ENCODE data around the gene NPAT.

Gene NPAT

GRCh38 chr11:108218912-108219783, 3.3 kb downstream of the NPAT start:
- H3K4me1 ChIP-seq (ENCODE audit: control insufficient read depth, insufficient read depth, low read length, poor library complexity, severe bottlenecking) = no peaks in the 10 kb centered on the region
- H3K36me3 ChIP-seq (ENCODE audit: control insufficient read depth, insufficient read depth, low read length) = peaks cover 2% of the 10 kb centered on the region
- 53 to 57% methylated on average over 4 to 6 of the region's 7 CpGs for WGBS, 2 experiments (ENCODE audit: insufficient coverage in 2 of 2)
- no peak overlapping the region for H3K27ac ChIP-seq (ENCODE audit: low read depth, low read length, severe bottlenecking)
- H3K4me3 ChIP-seq (ENCODE audit: extremely low read depth, insufficient read depth, low read length, poor library complexity, severe bottlenecking) = no peak overlapping the region
- no peaks in the 10 kb centered on the region for H3K9me3 ChIP-seq (ENCODE audit: control insufficient read depth, low read length)

DNA sequence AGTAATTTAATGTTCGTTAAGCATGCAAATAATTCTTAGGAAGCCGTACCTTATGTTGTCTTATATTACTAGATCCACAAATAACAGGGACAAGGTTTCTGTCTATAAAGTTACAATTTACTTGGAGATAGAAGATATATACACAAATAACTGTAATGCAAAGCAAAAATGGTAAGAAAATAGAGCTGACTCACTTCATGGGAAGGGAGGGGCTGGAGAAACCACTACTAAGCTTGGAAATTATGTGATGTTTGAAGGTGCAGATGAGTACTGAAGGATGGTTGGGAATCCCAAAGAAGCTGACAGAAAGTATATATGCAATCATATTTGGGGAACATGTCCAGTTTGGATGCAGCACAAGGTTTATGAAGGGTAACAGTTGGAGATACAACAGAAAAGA, 4.0 kb downstream of the NPAT start:
- WGBS, 2 experiments (ENCODE audit: insufficient coverage in 2 of 2) = no CpG with 5 or more reads among the region's 2 CpGs
- H3K4me3 ChIP-seq (ENCODE audit: extremely low read depth, insufficient read depth, low read length, poor library complexity, severe bottlenecking) = no peak overlapping the region
- H3K27ac ChIP-seq (ENCODE audit: low read depth, low read length, severe bottlenecking) = no peak overlapping the region
- peaks cover 8% of the 10 kb centered on the region for H3K36me3 ChIP-seq (ENCODE audit: control insufficient read depth, insufficient read depth, low read length)
- no peaks in the 10 kb centered on the region for H3K9me3 ChIP-seq (ENCODE audit: control insufficient read depth, low read length)
- H3K4me1 ChIP-seq (ENCODE audit: control insufficient read depth, insufficient read depth, low read length, poor library complexity, severe bottlenecking) = no peaks in the 10 kb centered on the region

DNA sequence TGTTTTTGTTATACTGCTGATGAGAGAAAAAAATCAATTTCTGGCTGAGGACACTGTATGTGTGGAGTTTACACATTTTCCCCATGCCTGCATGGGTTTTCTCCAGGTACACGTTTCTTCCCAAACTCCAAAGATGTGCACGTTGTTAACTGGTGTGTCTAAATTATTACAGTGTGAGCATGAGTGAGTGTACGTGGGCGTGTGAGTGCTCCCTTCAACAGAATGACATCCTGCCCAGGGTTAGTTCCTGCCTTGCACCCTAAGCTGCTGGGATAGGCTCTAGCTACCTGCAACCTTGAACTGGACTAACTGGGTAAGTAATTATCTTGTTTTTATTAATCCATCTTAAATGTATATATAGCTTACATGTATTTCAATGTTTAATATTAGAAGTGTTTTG, 5.5 kb downstream of the NPAT start:
- H3K4me1 ChIP-seq (ENCODE audit: control insufficient read depth, insufficient read depth, low read length, poor library complexity, severe bottlenecking) = no peaks in the 10 kb centered on the region
- peaks cover 18% of the 10 kb centered on the region for H3K36me3 ChIP-seq (ENCODE audit: control insufficient read depth, insufficient read depth, low read length)
- WGBS, 2 experiments (ENCODE audit: insufficient coverage in 2 of 2) = 82 to 97% methylated on average over 2 to 4 of the region's 4 CpGs
- no peak overlapping the region for H3K4me3 ChIP-seq (ENCODE audit: extremely low read depth, insufficient read depth, low read length, poor library complexity, severe bottlenecking)
- no peak overlapping the region for H3K27ac ChIP-seq (ENCODE audit: low read depth, low read length, severe bottlenecking)
- no peaks in the 10 kb centered on the region for H3K9me3 ChIP-seq (ENCODE audit: control insufficient read depth, low read length)

- H3K27ac ChIP-seq (ENCODE audit: low read depth, low read length, severe bottlenecking) = no peak overlapping the region
- no peaks in the 10 kb centered on the region for H3K4me1 ChIP-seq (ENCODE audit: control insufficient read depth, insufficient read depth, low read length, poor library complexity, severe bottlenecking)
- no peak overlapping the region for H3K4me3 ChIP-seq (ENCODE audit: extremely low read depth, insufficient read depth, low read length, poor library complexity, severe bottlenecking)
- WGBS, 2 experiments (ENCODE audit: insufficient coverage in 2 of 2) = 100% methylated on average over 1 of the region's 2 CpGs; no CpG with 5 or more reads in 1 of the 2 experiments
- no peaks in the 10 kb centered on the region for H3K9me3 ChIP-seq (ENCODE audit: control insufficient read depth, low read length)
- H3K36me3 ChIP-seq (ENCODE audit: control insufficient read depth, insufficient read depth, low read length) = peaks cover 47% of the 10 kb centered on the region
These were observed 8.7 kb downstream of the NPAT start for GRCh38 chr11:108213784-108214183.

DNA sequence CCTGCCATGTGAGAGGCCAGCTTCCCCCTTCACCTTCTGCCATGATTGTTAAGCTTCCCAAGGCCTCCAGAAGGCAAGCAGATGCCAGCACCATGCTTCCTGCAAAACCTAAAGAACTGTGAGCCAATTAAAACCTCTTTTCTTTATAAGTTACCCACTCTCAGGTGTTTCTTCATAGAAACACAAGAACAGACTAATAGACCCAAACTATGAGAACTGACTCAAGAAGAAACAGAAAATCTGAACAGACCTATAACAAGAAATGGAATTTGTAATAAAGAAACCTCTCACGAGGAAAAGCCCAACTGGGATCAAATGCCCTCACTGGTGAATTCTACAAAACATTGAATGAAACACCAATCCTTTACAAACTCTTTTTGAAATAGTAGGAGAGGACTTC, 12.0 kb downstream of the NPAT start:
- Histone ChIP-seq H3K9me3 (ENCODE audit: control insufficient read depth, low read length) (peaks cover 19% of the 10 kb centered on the region), H3K27ac (ENCODE audit: low read depth, low read length, severe bottlenecking) (no peak overlapping the region), H3K4me1 (ENCODE audit: control insufficient read depth, insufficient read depth, low read length, poor library complexity, severe bottlenecking) (no peaks in the 10 kb centered on the region), H3K36me3 (ENCODE audit: control insufficient read depth, insufficient read depth, low read length) (peaks cover 80% of the 10 kb centered on the region), H3K4me3 (ENCODE audit: extremely low read depth, insufficient read depth, low read length, poor library complexity, severe bottlenecking) (no peak overlapping the region)
- no CpG with 5 or more reads among the region's 1 CpG for WGBS, 2 experiments (ENCODE audit: insufficient coverage in 2 of 2)

GRCh38 chr11:108207683-108208060, 14.8 kb downstream of the NPAT start:
- H3K4me1 ChIP-seq (ENCODE audit: control insufficient read depth, insufficient read depth, low read length, poor library complexity, severe bottlenecking) = no peaks in the 10 kb centered on the region
- H3K9me3 ChIP-seq (ENCODE audit: control insufficient read depth, low read length) = peaks cover 33% of the 10 kb centered on the region
- no peak overlapping the region for H3K27ac ChIP-seq (ENCODE audit: low read depth, low read length, severe bottlenecking)
- peaks cover 95% of the 10 kb centered on the region for H3K36me3 ChIP-seq (ENCODE audit: control insufficient read depth, insufficient read depth, low read length)
- 100% methylated on average over 3 of the region's 6 CpGs for WGBS, 2 experiments (ENCODE audit: insufficient coverage in 2 of 2)
- no peak overlapping the region for H3K4me3 ChIP-seq (ENCODE audit: extremely low read depth, insufficient read depth, low read length, poor library complexity, severe bottlenecking)

- WGBS, 2 experiments (ENCODE audit: insufficient coverage in 2 of 2) = 84 to 97% methylated on average over 7 to 8 of the region's 8 CpGs
- Histone ChIP-seq H3K27ac (ENCODE audit: low read depth, low read length, severe bottlenecking) (no peak overlapping the region), H3K9me3 (ENCODE audit: control insufficient read depth, low read length) (peaks cover 33% of the 10 kb centered on the region), H3K4me3 (ENCODE audit: extremely low read depth, insufficient read depth, low read length, poor library complexity, severe bottlenecking) (no peak overlapping the region), H3K36me3 (ENCODE audit: control insufficient read depth, insufficient read depth, low read length) (peaks cover 95% of the 10 kb centered on the region), H3K4me1 (ENCODE audit: control insufficient read depth, insufficient read depth, low read length, poor library complexity, severe bottlenecking) (no peaks in the 10 kb centered on the region)
These were observed 15.3 kb downstream of the NPAT start for GRCh38 chr11:108206969-108207682.

- Histone ChIP-seq H3K4me1 (ENCODE audit: control insufficient read depth, insufficient read depth, low read length, poor library complexity, severe bottlenecking) (no peaks in the 10 kb centered on the region), H3K36me3 (ENCODE audit: control insufficient read depth, insufficient read depth, low read length) (peaks cover 86% of the 10 kb centered on the region), H3K9me3 (ENCODE audit: control insufficient read depth, low read length) (peaks cover 33% of the 10 kb centered on the region), H3K27ac (ENCODE audit: low read depth, low read length, severe bottlenecking) (no peak overlapping the region), H3K4me3 (ENCODE audit: extremely low read depth, insufficient read depth, low read length, poor library complexity, severe bottlenecking) (no peak overlapping the region)
- 96 to 97% methylated on average over 5 to 6 of the region's 6 CpGs for WGBS, 2 experiments (ENCODE audit: insufficient coverage in 2 of 2)
These were observed 16.3 kb downstream of the NPAT start for GRCh38 chr11:108206171-108206570.

- WGBS, 2 experiments (ENCODE audit: insufficient coverage in 2 of 2) = 100% methylated on average over 1 of the region's 4 CpGs
- Histone ChIP-seq H3K4me1 (ENCODE audit: control insufficient read depth, insufficient read depth, low read length, poor library complexity, severe bottlenecking) (no peaks in the 10 kb centered on the region), H3K4me3 (ENCODE audit: extremely low read depth, insufficient read depth, low read length, poor library complexity, severe bottlenecking) (no peak overlapping the region), H3K9me3 (ENCODE audit: control insufficient read depth, low read length) (peaks cover 33% of the 10 kb centered on the region), H3K36me3 (ENCODE audit: control insufficient read depth, insufficient read depth, low read length) (peaks cover 79% of the 10 kb centered on the region), H3K27ac (ENCODE audit: low read depth, low read length, severe bottlenecking) (no peak overlapping the region)
These were observed 17.4 kb downstream of the NPAT start for GRCh38 chr11:108204929-108205499.

GRCh38 chr11:108204376-108204775, 18.1 kb downstream of the NPAT start:
- 92 to 94% methylated on average over 7 to 8 of the region's 9 CpGs for WGBS, 2 experiments (ENCODE audit: insufficient coverage in 2 of 2)
- H3K27ac ChIP-seq (ENCODE audit: low read depth, low read length, severe bottlenecking) = no peak overlapping the region
- no peak overlapping the region for H3K4me3 ChIP-seq (ENCODE audit: extremely low read depth, insufficient read depth, low read length, poor library complexity, severe bottlenecking)
- peaks cover 33% of the 10 kb centered on the region for H3K9me3 ChIP-seq (ENCODE audit: control insufficient read depth, low read length)
- peaks cover 79% of the 10 kb centered on the region for H3K36me3 ChIP-seq (ENCODE audit: control insufficient read depth, insufficient read depth, low read length)
- no peaks in the 10 kb centered on the region for H3K4me1 ChIP-seq (ENCODE audit: control insufficient read depth, insufficient read depth, low read length, poor library complexity, severe bottlenecking)
